OCI-LY1 (cell line): Measurements from ENCODE around the gene COX10.
"Not testable (repeated sequence)": the region's sequence is repeated elsewhere in the genome, so short reads cannot be mapped to it uniquely, and the experiment has no call there.

Experiments
- CTCF ChIP-seq: fragments of 200-600 bp; sonication (generic), shearing (Covaris generic); IDR thresholded peaks from 2 replicates; pipeline ENCODE4 v1.5.1; 2017; ENCODE audit warnings: mild to moderate bottlenecking, antibody characterized with exemption, low read length, moderate library complexity, mixed read lengths
- EZH2 ChIP-seq: fragments of 200-600 bp; sonication (generic), shearing (Covaris generic); IDR thresholded peaks from 2 replicates; pipeline ENCODE4 v1.8.0; 2017; ENCODE audit warnings: borderline replicate concordance, mixed run types, mild to moderate bottlenecking, antibody characterized with exemption, low read length, moderate library complexity, mixed read lengths

GRCh38 chr17:14236032-14236431 is 166.7 kb downstream of the COX10 start:
- not testable (repeated sequence) for TF ChIP-seq EZH2, CTCF
